ENCODE data around the gene S100A8. TPM values are rescaled to one million over a fixed set of nuclear protein-coding genes. Genes with fewer than 3 reads are reported as not detected.

The S100A8 gene
- total and polyA plus RNA-seq, 2 donors (not counting 3 experiments of a cell fraction or from before 2014, with no cell fraction given): not detected

- H3K36me3 ChIP-seq (ENCODE audit: control insufficient read depth in 2 of 2, extremely low read depth in 1 of 2, insufficient read depth in 2 of 2, low read length in 2 of 2): no peaks in the 10 kb centered on the region
- H3K4me3 ChIP-seq (replicated peaks in 1 of 3; ENCODE audit: insufficient read depth in 1 of 3, low read depth in 1 of 3, low read length in 3 of 3): no peak overlapping the region
- no peak overlapping the region for H3K9ac ChIP-seq (replicated peaks; ENCODE audit: extremely low read depth, insufficient read depth, low read length)
- no peak overlapping the region for H3K4me2 ChIP-seq (ENCODE audit: insufficient read depth, low read length)
- no peaks in the 10 kb centered on the region for H3K9me3 ChIP-seq (replicated peaks; ENCODE audit: control insufficient read depth, insufficient read depth, low read length)
- no peaks in the 10 kb centered on the region for H3K79me2 ChIP-seq (ENCODE audit: control insufficient read depth, insufficient read depth, low read length)
- no peak for DNase-seq (ENCODE audit: low read depth, low spot score)
- dilution Hi-C loops (cut with MboI; ENCODE audit: extremely low pct_ligation_motif_present, low sequenced_read_pairs) (no loop called here), intact Hi-C loops (cut with micrococcal nuclease) (no loop called here)
- H4K20me1 ChIP-seq (replicated peaks; ENCODE audit: control insufficient read depth, extremely low read depth, insufficient read depth, low read length): no peaks in the 10 kb centered on the region
- H3K9me1 ChIP-seq (replicated peaks; ENCODE audit: control insufficient read depth, extremely low read depth, insufficient read depth, low read length): no peaks in the 10 kb centered on the region
- POLR2A ChIA-PET: no interaction called here
- TF ChIP-seq CTCF (IDR thresholded peaks at IDR 0.05; ENCODE audit: extremely low read depth in 1 of 2, insufficient read depth in 1 of 2, low read depth in 1 of 2, low read length in 2 of 2) (no peak), GATA2 (IDR thresholded peaks at IDR 0.05; ENCODE audit: insufficient read depth, insufficient read length, low read depth, low read length) (no peak), POLR2A (IDR thresholded peaks at IDR 0.05; ENCODE audit: low read depth, low read length) (no peak), POLR2AphosphoS5 (IDR thresholded peaks at IDR 0.05; ENCODE audit: insufficient read depth, low read depth, low read length) (no peak), MYC (IDR thresholded peaks at IDR 0.05; ENCODE audit: low read depth, low read length) (no peak), EZH2 (IDR thresholded peaks at IDR 0.05; ENCODE audit: borderline replicate concordance, low read depth, low read length, severe bottlenecking) (no peak)
- no peaks in the 10 kb centered on the region for H3K27me3 ChIP-seq (ENCODE audit: control insufficient read depth in 2 of 2, insufficient read depth in 2 of 2, low read length in 2 of 2)
- no peaks in the 10 kb centered on the region for H3K4me1 ChIP-seq (ENCODE audit: control insufficient read depth, extremely low read depth, insufficient read depth, low read length)
- no peak overlapping the region for H2AFZ ChIP-seq (ENCODE audit: low read depth, low read length)
- no peak overlapping the region for H3K27ac ChIP-seq (ENCODE audit: insufficient read depth, low read depth, low read length)
- no peak for FAIRE-seq
- CTCF ChIA-PET: interaction anchor here (0.6 kb wide), 1 partner anchor 12 kb away, joined by 3 read pairs; no protein-coding TSS in a partner anchor
- no TSS peak for BruUV-seq (replicated peaks)
These were observed 47.7 kb upstream of the S100A8 start for GRCh38 chr1:153438599-153438998.

GRCh38 chr1:153437236-153437635 is 46.4 kb upstream of the S100A8 start:
- Histone ChIP-seq H3K4me2 (ENCODE audit: insufficient read depth, low read length) (no peak overlapping the region), H3K9ac (replicated peaks; ENCODE audit: extremely low read depth, insufficient read depth, low read length) (no peak overlapping the region), H2AFZ (ENCODE audit: low read depth, low read length) (no peak overlapping the region), H3K36me3 (ENCODE audit: control insufficient read depth in 2 of 2, extremely low read depth in 1 of 2, insufficient read depth in 2 of 2, low read length in 2 of 2) (no peaks in the 10 kb centered on the region), H3K4me3 (replicated peaks in 1 of 3; ENCODE audit: insufficient read depth in 1 of 3, low read depth in 1 of 3, low read length in 3 of 3) (no peak overlapping the region), H3K27me3 (ENCODE audit: control insufficient read depth in 2 of 2, insufficient read depth in 2 of 2, low read length in 2 of 2) (no peaks in the 10 kb centered on the region), H3K9me3 (replicated peaks; ENCODE audit: control insufficient read depth, insufficient read depth, low read length) (no peaks in the 10 kb centered on the region), H3K4me1 (ENCODE audit: control insufficient read depth, extremely low read depth, insufficient read depth, low read length) (no peaks in the 10 kb centered on the region), H4K20me1 (replicated peaks; ENCODE audit: control insufficient read depth, extremely low read depth, insufficient read depth, low read length) (no peaks in the 10 kb centered on the region), H3K27ac (ENCODE audit: insufficient read depth, low read depth, low read length) (no peak overlapping the region), H3K79me2 (ENCODE audit: control insufficient read depth, insufficient read depth, low read length) (no peaks in the 10 kb centered on the region), H3K9me1 (replicated peaks; ENCODE audit: control insufficient read depth, extremely low read depth, insufficient read depth, low read length) (no peaks in the 10 kb centered on the region)
- TF ChIP-seq GATA2 (IDR thresholded peaks at IDR 0.05; ENCODE audit: insufficient read depth, insufficient read length, low read depth, low read length) (no peak), POLR2A (IDR thresholded peaks at IDR 0.05; ENCODE audit: low read depth, low read length) (no peak), POLR2AphosphoS5 (IDR thresholded peaks at IDR 0.05; ENCODE audit: insufficient read depth, low read depth, low read length) (no peak), FOS (IDR thresholded peaks at IDR 0.05; ENCODE audit: borderline replicate concordance, insufficient read depth, low read length) (no peak)
- ChIA-PET POLR2A (no interaction called here), CTCF (no interaction called here)
- DNase-seq (ENCODE audit: low read depth, low spot score) (no peak), FAIRE-seq (no peak)
- no TSS peak for BruUV-seq (replicated peaks)
- dilution Hi-C loops (cut with MboI; ENCODE audit: extremely low pct_ligation_motif_present, low sequenced_read_pairs): no loop called here
- intact Hi-C loops (cut with micrococcal nuclease): no loop called here

Measured in endothelial cell of umbilical vein (primary cell).